ENCODE measurements around the gene CFDP1.
"Not testable (repeated sequence)": the region's sequence is repeated elsewhere in the genome, so short reads cannot be mapped to it uniquely, and the experiment has no call there.

Gene CFDP1

DNA sequence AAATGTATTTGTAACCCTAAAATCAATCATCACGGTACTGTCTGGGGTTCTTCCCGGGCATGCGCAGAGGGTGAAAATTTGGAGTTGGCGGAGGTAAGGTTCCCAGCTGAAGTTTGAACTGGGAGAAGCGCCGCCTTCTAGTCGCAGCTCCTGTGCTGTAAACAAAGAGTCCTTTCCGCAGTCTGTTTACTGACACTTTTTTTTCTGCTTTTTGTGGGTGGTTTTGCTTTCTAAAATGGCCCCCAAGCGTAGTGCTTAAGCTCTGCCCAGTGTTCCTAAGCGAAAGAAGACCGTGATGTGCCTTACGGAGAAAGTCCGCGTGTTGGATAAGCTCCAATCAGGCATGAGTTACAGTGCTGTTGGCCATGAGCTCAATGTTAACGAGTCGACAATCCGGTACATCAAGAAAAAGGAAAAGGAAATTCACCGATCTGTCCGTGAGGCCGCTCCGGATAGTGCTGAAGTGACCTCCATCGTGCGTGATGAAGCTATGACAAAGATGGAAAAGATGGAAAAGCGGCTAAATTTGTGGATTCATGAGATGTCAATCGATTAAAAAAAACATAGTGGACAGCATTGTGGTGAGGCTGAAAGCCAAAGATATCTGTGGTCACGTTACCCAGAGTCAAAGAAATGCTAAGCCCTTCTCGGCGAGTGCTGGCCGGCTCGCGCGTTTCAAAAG lies 570 bp upstream of the CFDP1 start:
- Histone ChIP-seq H3K4me3 (ENCODE audit: low read depth in 1 of 5, low read length in 5 of 5) (peak overlapping the region; percentile 75 to 97 (median 91)), H3K27ac (ENCODE audit: low read depth, low read length) (peak overlapping the region; percentile 67), H3K4me1 (ENCODE audit: control insufficient read depth in 5 of 5, insufficient read depth in 5 of 5, low read length in 5 of 5) (peaks cover 0 to 19% (median 17%) of the 10 kb centered on the region in 5 donors), H3K27me3 (ENCODE audit: control insufficient read depth in 5 of 5, insufficient read depth in 4 of 5, low read length in 5 of 5) (no peaks in the 10 kb centered on the region), H3K36me3 (ENCODE audit: control insufficient read depth in 5 of 5, insufficient read depth in 5 of 5, low read length in 5 of 5) (no peaks in the 10 kb centered on the region), H3K9ac (ENCODE audit: low read length in 5 of 5) (peak overlapping the region; percentile 10 to 94 (median 89)), H3K9me3 (ENCODE audit: control insufficient read depth in 5 of 5, low read length in 5 of 5) (no peaks in the 10 kb centered on the region)

DNA sequence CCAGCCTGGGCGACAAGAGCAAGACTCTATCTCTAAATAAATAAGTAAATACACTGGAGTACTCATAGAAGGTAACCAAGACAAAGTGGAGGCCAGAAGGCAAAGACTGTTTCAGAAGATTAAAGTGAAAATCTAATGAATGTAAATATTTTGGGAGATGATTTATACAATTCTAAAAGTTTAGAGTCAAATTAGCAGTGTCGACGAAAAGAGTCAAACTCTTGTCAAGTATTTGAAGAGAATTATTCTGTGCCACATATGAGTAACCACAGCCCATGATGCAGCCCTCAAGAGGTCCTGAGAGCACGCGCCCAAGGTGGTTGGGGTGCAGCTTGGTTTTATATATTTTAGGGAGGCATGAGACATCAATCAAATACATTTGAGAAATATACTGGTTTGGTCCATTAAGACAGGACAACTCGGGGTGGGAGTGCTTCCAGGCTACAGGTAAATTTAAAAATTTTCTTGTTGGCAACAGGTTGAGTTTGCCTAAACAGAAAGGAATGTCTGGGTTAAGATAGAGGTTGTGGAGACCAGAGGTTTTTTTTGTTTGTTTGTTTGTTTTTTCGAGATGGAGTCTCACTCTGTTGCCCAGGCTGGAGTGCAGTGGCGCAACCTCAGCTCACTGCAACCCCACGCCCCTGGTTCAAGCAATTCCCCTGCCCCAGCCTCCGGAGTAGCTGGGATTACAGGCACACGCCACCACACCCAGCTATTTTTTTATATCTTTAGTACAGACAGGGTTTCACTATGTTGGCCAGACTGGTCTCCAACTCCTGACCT lies 3.5 kb downstream of the CFDP1 start:
- peaks cover 0 to 22% (median 19%) of the 10 kb centered on the region in 5 donors for H3K4me1 ChIP-seq (ENCODE audit: control insufficient read depth in 5 of 5, insufficient read depth in 5 of 5, low read length in 5 of 5)
- H3K9me3 ChIP-seq (ENCODE audit: control insufficient read depth in 5 of 5, low read length in 5 of 5) = no peaks in the 10 kb centered on the region
- H3K9ac ChIP-seq (ENCODE audit: low read length in 5 of 5) = no peak overlapping the region

DNA sequence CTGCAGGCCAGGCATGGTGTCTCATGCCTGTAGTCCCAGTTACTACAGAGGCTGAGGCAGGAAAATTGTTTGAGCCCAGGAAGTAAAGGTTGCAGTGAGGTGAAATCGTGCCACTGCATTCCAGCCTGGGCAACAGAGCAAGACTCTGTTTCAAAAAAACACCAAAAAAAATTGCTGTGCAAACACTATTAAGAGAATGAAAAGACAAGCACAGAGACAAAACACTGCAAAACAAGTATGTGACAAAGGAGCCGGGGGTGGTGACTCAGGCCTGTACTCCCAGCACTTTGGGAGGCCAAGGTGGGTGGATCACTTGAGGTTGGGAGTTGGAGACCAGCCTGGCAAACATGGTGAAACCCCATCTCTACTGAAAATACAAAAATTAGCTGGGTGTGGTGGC lies 6.8 kb downstream of the CFDP1 start:
- not testable (repeated sequence) for H3K27ac ChIP-seq (ENCODE audit: low read depth, low read length); H3K9ac ChIP-seq (ENCODE audit: low read length in 5 of 5); H3K27me3 ChIP-seq (ENCODE audit: control insufficient read depth in 5 of 5, insufficient read depth in 4 of 5, low read length in 5 of 5); H3K36me3 ChIP-seq (ENCODE audit: control insufficient read depth in 5 of 5, insufficient read depth in 5 of 5, low read length in 5 of 5); H3K4me3 ChIP-seq (ENCODE audit: low read depth in 1 of 5, low read length in 5 of 5); H3K9me3 ChIP-seq (ENCODE audit: control insufficient read depth in 5 of 5, low read length in 5 of 5)
- peaks cover 0 to 11% (median 5%) of the 10 kb centered on the region in 5 donors for H3K4me1 ChIP-seq (ENCODE audit: control insufficient read depth in 5 of 5, insufficient read depth in 5 of 5, low read length in 5 of 5)

More for the DNA sequence above, 3.5 kb downstream of the CFDP1 start:
- Histone ChIP-seq H3K36me3 (ENCODE audit: control insufficient read depth in 5 of 5, insufficient read depth in 5 of 5, low read length in 5 of 5) (no peaks in the 10 kb centered on the region), H3K27me3 (ENCODE audit: control insufficient read depth in 5 of 5, insufficient read depth in 4 of 5, low read length in 5 of 5) (no peaks in the 10 kb centered on the region), H3K27ac (ENCODE audit: low read depth, low read length) (no peak overlapping the region), H3K4me3 (ENCODE audit: low read depth in 1 of 5, low read length in 5 of 5) (no peak overlapping the region)

DNA sequence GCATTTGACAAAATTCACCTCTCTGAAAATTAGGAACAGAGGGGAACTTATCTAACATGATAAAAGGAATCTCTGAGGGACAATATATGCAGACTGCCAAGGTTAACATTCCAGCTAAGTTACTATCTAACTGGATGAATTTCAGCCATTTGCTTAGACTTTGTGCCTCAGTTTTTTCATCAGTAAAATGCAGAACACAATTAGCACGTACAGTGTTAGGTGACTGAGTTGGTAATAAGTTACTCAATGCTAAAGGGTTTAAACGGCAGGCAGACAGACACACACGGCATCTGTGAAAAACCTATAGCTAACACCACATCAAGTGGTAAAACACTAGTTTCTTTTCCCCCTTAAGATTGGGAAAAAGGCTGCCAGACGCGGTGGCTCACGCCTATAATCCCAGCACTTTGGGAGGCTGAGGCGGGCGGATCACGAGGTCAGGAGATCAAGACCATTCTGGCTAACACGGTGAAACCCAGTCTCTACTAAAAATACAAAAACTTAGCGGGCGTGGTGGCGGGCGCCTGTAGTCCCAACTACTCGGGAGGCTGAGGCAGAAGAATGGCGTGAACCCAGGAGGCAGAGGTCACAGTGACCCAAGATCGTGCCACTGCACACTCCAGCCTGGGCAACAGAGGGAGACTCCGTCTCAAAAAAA lies 9.1 kb downstream of the CFDP1 start:
- H3K4me1 ChIP-seq (ENCODE audit: control insufficient read depth in 5 of 5, insufficient read depth in 5 of 5, low read length in 5 of 5) = peaks cover 3 to 18% (median 13%) of the 10 kb centered on the region in 5 donors
- not testable (repeated sequence) for H3K9ac ChIP-seq (ENCODE audit: low read length in 5 of 5); H3K36me3 ChIP-seq (ENCODE audit: control insufficient read depth in 5 of 5, insufficient read depth in 5 of 5, low read length in 5 of 5); H3K4me3 ChIP-seq (ENCODE audit: low read depth in 1 of 5, low read length in 5 of 5); H3K27me3 ChIP-seq (ENCODE audit: control insufficient read depth in 5 of 5, insufficient read depth in 4 of 5, low read length in 5 of 5); H3K9me3 ChIP-seq (ENCODE audit: control insufficient read depth in 5 of 5, low read length in 5 of 5); H3K27ac ChIP-seq (ENCODE audit: low read depth, low read length)

DNA sequence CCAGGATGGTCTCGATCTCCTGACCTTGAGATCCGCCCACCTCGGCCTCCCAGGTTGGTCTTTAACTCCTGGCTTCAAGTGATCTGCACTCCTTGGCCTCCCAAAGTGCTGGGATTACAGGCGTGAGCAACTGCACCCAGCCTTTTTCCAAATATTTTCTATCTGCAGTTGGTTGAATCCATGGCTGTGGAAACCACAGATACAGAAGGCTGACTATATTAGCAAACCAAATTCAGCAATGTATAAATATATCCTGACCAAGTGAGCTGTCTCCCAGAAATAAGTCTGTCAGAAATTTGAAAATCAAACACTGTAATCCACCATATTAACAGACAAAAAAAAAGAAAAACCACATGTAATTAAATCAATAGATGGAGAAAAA lies 9.6 kb downstream of the CFDP1 start:
- H3K36me3 ChIP-seq (ENCODE audit: control insufficient read depth in 5 of 5, insufficient read depth in 5 of 5, low read length in 5 of 5) = no peaks in the 10 kb centered on the region
- no peak overlapping the region for H3K9ac ChIP-seq (ENCODE audit: low read length in 5 of 5)
- no peak overlapping the region for H3K27ac ChIP-seq (ENCODE audit: low read depth, low read length)
- peaks cover 3 to 18% (median 13%) of the 10 kb centered on the region in 5 donors for H3K4me1 ChIP-seq (ENCODE audit: control insufficient read depth in 5 of 5, insufficient read depth in 5 of 5, low read length in 5 of 5)
- H3K27me3 ChIP-seq (ENCODE audit: control insufficient read depth in 5 of 5, insufficient read depth in 4 of 5, low read length in 5 of 5) = no peaks in the 10 kb centered on the region
- H3K4me3 ChIP-seq (ENCODE audit: low read depth in 1 of 5, low read length in 5 of 5) = no peak overlapping the region
- H3K9me3 ChIP-seq (ENCODE audit: control insufficient read depth in 5 of 5, low read length in 5 of 5) = no peaks in the 10 kb centered on the region

DNA sequence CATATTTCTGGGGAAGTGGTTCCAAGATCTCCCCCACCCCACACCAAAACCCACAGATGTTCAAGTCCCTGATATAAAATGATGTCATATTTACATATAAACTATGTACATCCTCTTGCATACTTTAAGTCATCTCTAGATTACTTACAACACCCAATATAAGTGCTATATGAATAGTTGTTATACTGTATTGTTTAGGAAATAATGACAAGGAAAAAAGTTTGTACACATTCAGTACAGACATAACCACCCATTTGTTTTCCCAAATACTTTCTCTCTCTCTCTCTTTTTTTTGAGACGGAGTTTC lies 11.5 kb downstream of the CFDP1 start:
- H3K9me3 ChIP-seq (ENCODE audit: control insufficient read depth in 5 of 5, low read length in 5 of 5) = no peaks in the 10 kb centered on the region
- no peak overlapping the region for H3K4me3 ChIP-seq (ENCODE audit: low read depth in 1 of 5, low read length in 5 of 5)
- H3K4me1 ChIP-seq (ENCODE audit: control insufficient read depth in 5 of 5, insufficient read depth in 5 of 5, low read length in 5 of 5) = peaks cover 3 to 18% (median 13%) of the 10 kb centered on the region in 5 donors
- H3K27me3 ChIP-seq (ENCODE audit: control insufficient read depth in 5 of 5, insufficient read depth in 4 of 5, low read length in 5 of 5) = no peaks in the 10 kb centered on the region
- H3K9ac ChIP-seq (ENCODE audit: low read length in 5 of 5) = peak overlapping the region in 1 of 5 donors; percentile 41
- H3K36me3 ChIP-seq (ENCODE audit: control insufficient read depth in 5 of 5, insufficient read depth in 5 of 5, low read length in 5 of 5) = no peaks in the 10 kb centered on the region
- no peak overlapping the region for H3K27ac ChIP-seq (ENCODE audit: low read depth, low read length)

DNA sequence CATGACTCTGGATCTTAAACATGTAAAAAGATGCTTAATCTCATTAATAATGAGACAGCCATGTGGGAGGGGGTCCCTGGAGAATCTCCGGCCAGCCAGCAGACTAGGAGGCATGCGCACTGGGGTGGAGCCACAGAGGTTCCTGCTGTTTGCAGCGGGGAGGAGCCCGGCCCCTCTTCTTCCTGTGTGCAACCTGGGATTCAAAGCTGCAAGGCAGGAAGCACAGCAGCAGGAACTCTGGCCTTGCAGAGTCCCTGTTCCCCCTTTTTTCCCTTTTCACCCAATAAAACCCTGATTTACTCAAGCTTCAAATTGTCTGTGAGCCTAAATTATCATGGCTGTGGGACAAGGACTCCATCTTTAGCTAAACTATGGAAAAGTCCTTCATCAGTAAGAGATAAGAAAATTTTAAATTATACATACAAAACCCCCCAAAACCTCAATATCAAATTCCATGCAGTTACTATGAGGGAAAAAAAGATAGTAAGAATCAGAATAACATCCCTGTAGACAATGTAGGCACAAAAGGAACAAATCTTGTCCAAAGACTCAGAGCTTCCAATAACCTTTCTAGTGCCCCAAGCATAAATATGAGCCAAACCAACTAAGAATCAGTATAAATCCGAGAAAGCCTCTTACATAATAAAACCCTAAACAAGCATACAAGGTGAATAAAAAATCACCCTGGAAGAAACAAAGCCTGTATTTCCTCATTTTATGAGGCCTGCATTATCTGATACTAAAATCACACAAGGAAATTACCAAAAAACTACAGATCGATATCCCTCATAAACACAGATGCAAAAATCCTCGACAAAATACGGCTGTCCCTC lies 12.1 kb downstream of the CFDP1 start:
- H3K9ac ChIP-seq (ENCODE audit: low read length in 5 of 5) = peak overlapping the region in 2 of 5 donors; percentile 41 to 55

DNA sequence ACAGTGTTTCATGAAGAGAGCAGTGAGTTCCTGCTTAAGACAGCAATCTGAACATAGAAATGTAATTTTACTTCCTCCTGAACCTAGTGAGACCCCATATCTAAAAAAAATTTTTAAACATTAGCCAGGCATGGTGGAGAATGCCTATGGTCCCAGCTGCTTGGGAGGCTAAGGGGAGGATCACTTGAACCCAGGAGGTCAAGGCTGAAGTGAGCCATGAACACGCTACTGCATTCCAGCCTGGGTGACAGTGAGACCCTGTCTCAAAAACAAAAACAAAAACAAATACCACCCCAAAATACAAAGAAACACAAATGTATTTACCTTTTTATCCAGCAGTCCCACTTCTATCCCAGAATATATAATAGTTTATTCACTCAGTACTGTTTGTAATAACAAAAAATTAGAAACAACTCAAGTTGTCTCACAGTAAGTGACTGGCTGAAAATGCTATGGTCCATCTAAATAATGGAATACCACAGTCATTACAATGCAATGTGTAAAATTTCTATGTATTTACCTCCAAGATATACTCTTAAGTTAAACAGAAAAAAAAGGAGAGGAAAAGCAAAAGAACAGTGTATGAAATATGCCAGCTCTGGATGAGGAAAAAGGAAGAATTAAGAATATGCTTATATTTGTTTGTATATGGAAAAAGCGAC lies 16.3 kb downstream of the CFDP1 start:
- Histone ChIP-seq H3K36me3 (ENCODE audit: control insufficient read depth in 5 of 5, insufficient read depth in 5 of 5, low read length in 5 of 5) (peaks cover 5 to 7% (median 6%) of the 10 kb centered on the region in 5 donors), H3K27ac (ENCODE audit: low read depth, low read length) (no peak overlapping the region), H3K4me1 (ENCODE audit: control insufficient read depth in 5 of 5, insufficient read depth in 5 of 5, low read length in 5 of 5) (peaks cover 3 to 13% (median 9%) of the 10 kb centered on the region in 5 donors), H3K9me3 (ENCODE audit: control insufficient read depth in 5 of 5, low read length in 5 of 5) (no peaks in the 10 kb centered on the region), H3K27me3 (ENCODE audit: control insufficient read depth in 5 of 5, insufficient read depth in 4 of 5, low read length in 5 of 5) (no peaks in the 10 kb centered on the region), H3K9ac (ENCODE audit: low read length in 5 of 5) (no peak overlapping the region), H3K4me3 (ENCODE audit: low read depth in 1 of 5, low read length in 5 of 5) (no peak overlapping the region)

More for the DNA sequence above, 12.1 kb downstream of the CFDP1 start:
- Histone ChIP-seq H3K27me3 (ENCODE audit: control insufficient read depth in 5 of 5, insufficient read depth in 4 of 5, low read length in 5 of 5) (no peaks in the 10 kb centered on the region), H3K27ac (ENCODE audit: low read depth, low read length) (no peak overlapping the region), H3K36me3 (ENCODE audit: control insufficient read depth in 5 of 5, insufficient read depth in 5 of 5, low read length in 5 of 5) (no peaks in the 10 kb centered on the region), H3K9me3 (ENCODE audit: control insufficient read depth in 5 of 5, low read length in 5 of 5) (no peaks in the 10 kb centered on the region), H3K4me3 (ENCODE audit: low read depth in 1 of 5, low read length in 5 of 5) (peak overlapping the region in 1 of 5 donors; percentile 37), H3K4me1 (ENCODE audit: control insufficient read depth in 5 of 5, insufficient read depth in 5 of 5, low read length in 5 of 5) (peaks cover 3 to 14% (median 10%) of the 10 kb centered on the region in 5 donors)

DNA sequence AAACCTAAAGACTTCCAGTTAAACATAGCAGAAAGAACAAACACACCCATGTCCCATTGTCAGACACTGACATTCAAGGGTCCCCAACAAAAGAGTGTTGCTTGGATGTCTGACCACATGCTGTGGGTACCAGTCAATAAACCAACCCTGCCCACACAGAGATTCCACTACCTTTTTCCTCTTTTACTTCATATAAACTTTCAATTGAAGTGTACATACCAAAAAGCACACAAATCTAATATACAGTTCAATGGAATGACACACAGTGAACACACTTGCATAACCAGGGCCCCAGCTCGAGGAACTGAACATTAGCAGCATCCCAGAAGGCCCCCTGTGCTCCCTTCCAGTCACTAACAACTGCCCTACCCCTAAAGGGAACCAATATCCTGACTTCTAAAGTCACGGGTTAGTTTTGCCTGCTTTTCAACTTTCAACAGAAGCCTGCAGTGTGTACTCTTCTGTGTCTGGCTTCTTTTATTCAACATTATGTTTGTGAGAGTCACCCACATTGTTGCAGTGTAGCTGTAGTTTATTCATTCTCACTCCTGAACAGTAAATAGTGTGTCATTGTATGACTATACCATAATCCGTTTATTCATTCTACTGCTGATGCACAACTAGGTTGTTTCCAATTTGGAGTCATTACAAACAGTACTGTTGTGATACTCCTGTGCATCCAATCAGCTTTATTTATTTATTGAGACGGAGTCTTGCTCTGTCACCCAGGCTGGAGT lies 18.0 kb downstream of the CFDP1 start:
- Histone ChIP-seq H3K4me1 (ENCODE audit: control insufficient read depth in 5 of 5, insufficient read depth in 5 of 5, low read length in 5 of 5) (peaks cover 0 to 4% (median 0%) of the 10 kb centered on the region in 5 donors), H3K27me3 (ENCODE audit: control insufficient read depth in 5 of 5, insufficient read depth in 4 of 5, low read length in 5 of 5) (no peaks in the 10 kb centered on the region), H3K27ac (ENCODE audit: low read depth, low read length) (no peak overlapping the region), H3K9ac (ENCODE audit: low read length in 5 of 5) (no peak overlapping the region), H3K36me3 (ENCODE audit: control insufficient read depth in 5 of 5, insufficient read depth in 5 of 5, low read length in 5 of 5) (peaks cover 9 to 19% (median 10%) of the 10 kb centered on the region in 5 donors), H3K9me3 (ENCODE audit: control insufficient read depth in 5 of 5, low read length in 5 of 5) (no peaks in the 10 kb centered on the region), H3K4me3 (ENCODE audit: low read depth in 1 of 5, low read length in 5 of 5) (no peak overlapping the region)

Data from subcutaneous abdominal adipose tissue (tissue), 5 donors.